Peyer's patch (tissue), 4 donors: ENCODE measurements around the gene DUS2.

ENCODE experiments used
- POLR2A ChIP-seq, 2 donors: fragments of 450-650 bp; IDR thresholded peaks; one replicate each; pipeline ENCODE4 v1.5.1; 2017; ENCODE audit warnings: antibody characterized with exemption in 2 of 2, mild to moderate bottlenecking in 2 of 2, moderate library complexity in 2 of 2
- TF ChIP-seq, protein P1 (sequence below), 6 experiments: fragments of 450-650 bp in 4 of 6; fragments of 200-600 bp in 2 of 6; sonication (generic) in 1 of 6; IDR thresholded peaks; one replicate each; pipeline ENCODE4 v1.5.1; 2017 to 2019; ENCODE audit warnings: antibody characterized with exemption in 6 of 6, mild to moderate bottlenecking in 3 of 6, moderate library complexity in 1 of 6

GRCh38 chr16:67989322-67990017 lies 33.6 kb upstream of the DUS2 start:
- no peak for TF ChIP-seq POLR2A (IDR thresholded peaks at IDR 0.05)
- TF ChIP-seq, protein P1, sequence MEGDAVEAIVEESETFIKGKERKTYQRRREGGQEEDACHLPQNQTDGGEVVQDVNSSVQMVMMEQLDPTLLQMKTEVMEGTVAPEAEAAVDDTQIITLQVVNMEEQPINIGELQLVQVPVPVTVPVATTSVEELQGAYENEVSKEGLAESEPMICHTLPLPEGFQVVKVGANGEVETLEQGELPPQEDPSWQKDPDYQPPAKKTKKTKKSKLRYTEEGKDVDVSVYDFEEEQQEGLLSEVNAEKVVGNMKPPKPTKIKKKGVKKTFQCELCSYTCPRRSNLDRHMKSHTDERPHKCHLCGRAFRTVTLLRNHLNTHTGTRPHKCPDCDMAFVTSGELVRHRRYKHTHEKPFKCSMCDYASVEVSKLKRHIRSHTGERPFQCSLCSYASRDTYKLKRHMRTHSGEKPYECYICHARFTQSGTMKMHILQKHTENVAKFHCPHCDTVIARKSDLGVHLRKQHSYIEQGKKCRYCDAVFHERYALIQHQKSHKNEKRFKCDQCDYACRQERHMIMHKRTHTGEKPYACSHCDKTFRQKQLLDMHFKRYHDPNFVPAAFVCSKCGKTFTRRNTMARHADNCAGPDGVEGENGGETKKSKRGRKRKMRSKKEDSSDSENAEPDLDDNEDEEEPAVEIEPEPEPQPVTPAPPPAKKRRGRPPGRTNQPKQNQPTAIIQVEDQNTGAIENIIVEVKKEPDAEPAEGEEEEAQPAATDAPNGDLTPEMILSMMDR (IDR thresholded peaks at IDR 0.05): no peak
